ENCODE measurements around the gene LAP3.

The LAP3 gene

DNA sequence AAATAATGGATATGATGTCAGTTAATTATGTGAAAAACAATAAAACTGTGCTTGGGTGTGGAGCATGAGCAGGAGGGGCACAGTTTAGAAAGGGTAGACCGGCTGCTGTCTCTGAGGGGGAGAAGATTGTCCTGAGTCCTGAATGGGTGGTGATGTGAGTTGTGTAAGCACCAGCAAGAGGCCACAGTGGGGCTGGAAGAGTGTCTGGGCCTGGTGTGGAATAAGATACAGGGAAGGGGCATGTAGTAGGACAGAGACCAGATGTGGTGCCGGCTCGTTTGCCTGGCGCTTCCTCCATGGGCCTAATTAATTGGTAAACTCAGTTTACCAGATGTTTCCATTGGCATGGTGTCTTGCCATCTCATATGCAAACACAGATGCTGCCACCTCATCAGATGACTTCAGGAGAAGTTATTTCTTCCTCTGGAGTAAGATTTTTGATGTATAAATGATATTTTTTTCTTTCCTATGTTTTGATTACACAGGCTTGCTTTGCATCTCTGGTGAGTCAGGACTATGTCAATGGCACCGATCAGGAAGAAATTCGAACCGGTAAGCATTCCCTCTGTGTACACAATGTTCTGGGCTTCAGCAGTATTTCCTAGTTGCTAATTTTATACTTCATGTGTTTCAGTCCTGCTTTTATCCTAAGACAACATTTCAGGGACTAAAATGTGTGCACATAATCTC lies 42.6 kb downstream of the LAP3 start:
- no peak for DNase-seq

DNA sequence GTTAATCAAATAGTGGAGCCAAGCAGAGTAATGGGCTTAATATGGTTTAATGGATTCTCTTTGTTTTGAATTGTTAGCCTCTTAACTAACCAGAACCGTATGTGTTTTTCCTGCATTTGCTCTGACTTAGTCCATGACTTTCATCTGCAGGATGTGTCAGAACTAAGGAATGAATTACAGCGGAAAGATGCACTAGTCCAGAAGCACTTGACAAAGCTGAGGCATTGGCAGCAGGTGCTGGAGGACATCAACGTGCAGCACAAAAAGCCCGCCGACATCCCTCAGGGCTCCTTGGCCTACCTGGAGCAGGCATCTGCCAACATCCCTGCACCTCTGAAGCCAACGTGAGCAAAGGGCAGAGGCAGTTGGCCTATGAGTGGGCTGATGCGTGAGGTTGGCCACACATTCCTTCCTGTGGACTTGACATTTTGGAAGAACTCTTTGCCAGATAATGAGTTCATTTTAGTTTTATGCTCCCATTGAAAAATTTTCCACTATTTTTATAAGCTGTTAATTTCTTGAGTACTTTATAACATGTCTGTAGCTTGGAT lies 46.5 kb downstream of the LAP3 start:
- no peak for DNase-seq

DNA sequence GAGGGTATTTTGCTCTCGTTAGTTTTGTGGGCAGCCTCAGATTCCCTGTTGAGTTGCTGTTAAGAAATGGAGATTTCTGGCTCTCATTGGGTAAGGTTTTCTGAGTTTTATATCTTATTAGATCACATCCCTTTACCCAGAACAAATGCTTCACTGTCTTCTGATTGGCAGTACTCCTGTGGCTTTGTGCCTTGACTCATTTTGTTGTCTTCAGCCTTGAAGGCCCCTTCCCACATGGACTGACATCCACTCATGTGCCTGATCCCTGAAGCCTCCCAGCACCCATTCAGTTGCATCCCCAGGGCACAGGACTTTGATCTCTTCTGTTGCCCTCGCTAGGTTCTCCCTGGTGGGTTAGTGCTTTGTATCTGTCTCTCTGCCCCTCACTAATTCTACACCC lies 47.8 kb downstream of the LAP3 start:
- DNase-seq: no peak

DNA sequence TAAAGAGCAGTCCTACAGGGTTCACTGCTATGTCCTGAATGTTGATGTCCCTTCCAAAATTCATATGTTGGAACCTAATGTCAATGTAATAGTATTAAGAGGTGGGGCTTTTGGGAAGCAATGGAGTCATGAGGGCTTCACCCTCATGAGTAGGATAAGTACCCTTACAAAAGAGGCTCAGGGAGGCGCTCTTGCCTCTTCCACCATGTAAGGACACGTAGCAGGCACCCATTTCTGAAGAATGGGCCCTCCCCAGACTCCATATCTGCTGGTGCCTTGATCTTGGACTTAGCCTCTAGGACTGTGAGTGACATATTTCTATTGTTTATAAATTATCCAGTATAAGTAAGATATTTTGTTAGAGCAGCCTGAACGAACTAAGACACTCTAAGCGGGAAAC lies 53.2 kb downstream of the LAP3 start:
- no peak for DNase-seq

DNA sequence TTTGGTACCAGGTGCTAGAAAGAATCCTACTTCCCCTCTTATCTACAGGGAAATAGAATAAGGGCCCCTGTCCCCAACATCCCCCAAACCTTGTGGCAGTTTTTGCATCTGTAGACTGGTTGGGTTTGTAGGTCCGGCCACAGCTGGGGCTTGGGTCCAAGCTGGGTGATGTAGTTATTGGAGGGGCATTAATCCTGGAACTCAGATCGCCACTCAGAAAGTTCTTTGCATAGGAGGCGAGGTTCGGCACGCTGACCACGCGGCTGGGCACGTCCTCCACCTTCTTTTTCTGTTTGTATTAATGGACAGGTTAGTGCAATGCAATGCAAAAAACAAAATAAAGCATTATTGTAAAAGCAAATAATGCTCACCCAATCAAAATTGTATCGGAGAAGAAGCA lies 56.6 kb downstream of the LAP3 start:
- DNase-seq: no peak

DNA sequence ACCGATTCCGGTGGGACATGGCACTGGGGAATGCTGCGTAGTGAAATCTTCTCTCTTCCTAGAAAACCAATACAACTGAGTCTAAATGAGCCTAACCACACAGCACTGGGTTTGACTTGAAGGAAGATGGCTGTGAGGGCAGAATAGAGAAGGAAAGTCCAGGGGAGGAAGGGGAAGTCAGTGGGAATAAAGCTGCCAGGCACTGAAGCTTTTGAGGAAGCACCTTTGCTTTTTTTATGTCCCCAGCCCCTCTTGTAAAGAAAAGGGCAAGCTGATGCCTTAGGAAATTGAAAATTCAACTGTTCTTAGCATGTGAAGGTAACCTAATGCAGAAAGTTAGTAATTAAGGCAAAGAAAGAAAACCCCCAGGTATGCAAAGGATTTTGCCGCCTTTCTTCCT lies 58.1 kb downstream of the LAP3 start:
- DNase-seq: no peak

DNA sequence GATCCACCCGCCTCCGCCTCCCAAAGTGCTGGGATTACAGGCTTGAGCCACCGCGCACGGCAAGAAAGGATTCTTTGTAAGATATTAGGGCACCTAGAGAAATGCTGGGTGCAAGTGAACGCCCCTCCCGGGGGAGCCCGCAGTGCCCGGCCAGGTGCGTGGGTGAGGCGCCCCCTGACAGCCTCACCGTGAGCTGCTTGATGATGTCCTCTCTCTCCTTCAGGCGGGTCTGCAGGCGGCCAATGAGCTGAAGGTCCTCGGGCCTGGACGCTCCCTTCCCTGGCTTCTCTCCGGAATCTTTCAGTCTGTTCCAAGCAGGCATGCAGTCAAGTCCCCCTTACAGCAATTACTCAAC lies 59.3 kb downstream of the LAP3 start:
- DNase-seq: no peak

DNA sequence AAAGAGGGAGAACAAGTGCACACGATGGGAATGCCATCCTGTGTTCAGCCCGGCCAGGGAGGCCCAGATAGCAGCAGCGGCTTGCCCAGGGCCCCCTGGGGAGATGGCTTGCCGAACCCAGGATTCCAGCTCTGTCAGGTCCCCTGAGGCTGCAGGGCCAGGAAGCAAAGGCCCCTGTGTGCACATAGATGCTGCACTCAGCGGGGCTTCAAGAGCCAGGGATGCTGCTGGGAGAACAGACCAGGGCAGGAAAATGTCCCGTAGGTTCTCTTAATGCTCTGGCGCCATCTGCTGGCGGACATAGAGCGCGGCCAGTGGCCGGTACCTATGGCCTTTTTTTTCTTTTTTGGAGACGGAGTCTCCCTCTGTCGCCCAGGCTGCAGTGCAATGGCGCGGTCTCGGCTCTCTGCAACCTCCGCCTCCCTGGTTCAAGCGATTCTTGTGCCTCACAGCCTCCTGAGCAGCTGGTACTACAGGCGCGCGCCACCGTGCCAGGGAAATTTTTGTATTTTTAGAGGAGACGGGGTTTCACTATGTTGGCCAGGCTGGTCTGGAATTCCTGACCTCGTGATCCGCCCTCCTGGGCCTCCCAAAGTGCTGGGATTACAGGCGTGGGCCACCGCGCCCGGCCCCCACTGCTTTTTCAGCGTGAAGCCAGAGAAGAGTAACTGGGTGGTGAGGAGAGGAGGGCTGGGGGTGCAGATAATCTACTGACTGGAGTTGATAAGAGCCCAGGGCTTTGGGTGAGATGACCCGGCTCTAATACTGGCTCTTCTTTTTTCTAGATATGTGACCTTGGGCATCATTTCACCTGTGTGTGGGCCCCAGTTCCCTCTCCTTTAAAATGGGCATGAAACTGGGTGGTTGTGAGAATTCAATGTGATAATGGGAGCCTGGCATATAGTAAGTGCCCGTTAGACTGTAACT lies 60.0 kb downstream of the LAP3 start:
- DNase-seq: peak; percentile 9

DNA sequence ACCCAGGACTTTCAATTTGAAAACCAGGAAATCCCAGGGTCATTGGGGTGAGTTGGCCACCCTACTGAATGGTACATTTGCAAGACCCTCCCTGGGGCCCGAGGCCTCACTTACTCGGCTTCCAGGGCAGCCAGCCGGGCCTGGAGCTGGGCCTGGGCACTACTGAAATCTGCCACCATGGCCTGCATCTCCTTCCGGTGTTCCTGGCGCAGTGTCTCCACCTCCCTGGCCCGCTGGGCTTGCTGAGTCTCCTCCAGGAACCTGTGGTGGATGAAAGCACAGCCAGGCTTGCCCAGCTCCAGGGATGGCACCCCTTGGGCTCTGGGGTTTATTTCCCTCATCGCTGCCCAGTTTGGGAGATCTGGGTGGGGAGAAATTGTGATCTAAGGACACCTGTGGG lies 62.1 kb downstream of the LAP3 start:
- no peak for DNase-seq

DNA sequence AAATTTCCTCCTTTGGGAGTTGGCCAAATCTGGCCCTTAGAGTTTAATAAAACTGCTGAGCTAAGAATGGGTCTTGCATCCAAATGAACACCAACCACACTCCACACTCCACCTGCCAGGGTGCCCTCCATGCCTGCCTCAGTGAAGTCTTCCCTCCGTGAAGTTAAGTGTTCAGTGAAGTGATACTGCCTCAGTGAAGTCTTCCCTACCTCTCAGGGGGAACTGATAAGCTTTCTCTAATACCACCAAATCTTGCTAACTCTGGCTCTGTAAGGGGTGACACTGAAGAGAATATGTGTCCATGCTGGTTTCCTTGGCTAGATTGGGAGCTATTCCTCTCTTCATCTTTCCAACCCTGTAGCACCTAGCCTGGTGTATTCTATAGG lies 65.4 kb downstream of the LAP3 start:
- no peak for DNase-seq

DNA sequence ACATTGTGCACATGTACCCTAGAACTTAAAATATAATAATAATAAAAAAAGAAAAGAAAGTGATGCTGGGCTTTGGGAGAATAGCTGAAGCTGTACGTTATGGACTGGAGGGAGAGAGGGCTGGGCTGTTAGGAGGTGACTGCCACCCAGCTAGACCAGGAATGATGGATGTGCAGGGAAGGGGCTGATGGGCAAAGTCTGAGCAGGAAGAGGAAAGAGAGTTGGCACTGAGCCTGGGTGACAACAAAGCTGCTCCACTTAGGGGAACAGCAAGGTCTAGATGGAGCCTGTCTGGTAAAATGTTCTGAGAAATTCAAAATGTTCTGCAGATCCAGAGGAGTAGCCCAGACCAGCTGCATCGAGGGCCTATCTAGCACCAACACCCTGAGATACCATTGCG lies 69.7 kb downstream of the LAP3 start:
- no peak for DNase-seq

DNA sequence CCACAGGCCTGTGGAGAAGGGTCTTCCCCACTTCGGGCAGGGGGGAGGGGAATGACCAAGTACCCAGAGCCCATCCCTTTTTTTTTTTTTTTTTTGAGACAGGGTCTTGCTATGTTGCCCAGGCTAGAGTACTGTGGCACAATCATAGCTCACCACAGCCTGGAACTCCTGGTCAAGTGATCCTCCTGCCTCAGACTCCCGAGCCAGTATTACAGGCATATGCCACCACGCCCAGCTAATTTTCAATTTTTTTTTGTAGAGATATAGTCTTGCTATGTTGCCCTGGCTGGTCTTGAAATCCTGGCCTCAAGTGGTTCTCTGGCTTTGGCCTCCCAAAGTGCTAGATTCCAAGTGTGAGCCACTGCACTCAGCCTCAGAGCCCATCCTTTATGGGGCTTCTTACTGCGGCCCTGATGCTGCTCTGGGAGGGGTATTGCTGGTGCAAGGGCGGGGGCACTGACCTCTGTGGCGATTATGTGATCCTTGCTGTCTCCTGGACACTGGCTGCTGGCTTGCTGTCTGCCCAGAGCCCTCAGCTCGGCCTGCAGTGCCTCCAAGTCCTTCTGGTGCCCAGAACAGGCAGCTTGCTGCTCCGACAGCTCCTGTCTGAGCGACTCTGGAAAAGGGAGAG lies 70.3 kb downstream of the LAP3 start:
- DNase-seq: no peak

DNA sequence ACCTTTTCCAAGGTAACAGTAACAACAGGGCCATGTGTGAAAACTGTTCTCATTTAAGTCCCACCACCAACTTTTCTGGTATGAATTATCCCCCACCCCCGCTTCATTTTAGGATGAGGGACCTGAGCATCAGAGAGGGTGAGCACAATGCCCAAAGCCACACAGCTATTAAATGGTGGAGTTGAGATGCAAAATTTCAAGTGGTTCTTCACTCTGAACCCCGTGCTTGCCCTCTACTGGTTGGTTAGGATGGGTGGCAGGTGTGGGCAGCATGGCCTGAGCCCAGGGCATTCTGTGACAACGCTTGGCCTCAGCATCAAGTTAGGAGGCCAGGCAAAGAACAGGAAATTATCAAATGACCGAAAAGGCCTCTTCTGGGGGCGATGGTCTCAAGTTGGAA lies 70.9 kb downstream of the LAP3 start:
- DNase-seq: no peak

DNA sequence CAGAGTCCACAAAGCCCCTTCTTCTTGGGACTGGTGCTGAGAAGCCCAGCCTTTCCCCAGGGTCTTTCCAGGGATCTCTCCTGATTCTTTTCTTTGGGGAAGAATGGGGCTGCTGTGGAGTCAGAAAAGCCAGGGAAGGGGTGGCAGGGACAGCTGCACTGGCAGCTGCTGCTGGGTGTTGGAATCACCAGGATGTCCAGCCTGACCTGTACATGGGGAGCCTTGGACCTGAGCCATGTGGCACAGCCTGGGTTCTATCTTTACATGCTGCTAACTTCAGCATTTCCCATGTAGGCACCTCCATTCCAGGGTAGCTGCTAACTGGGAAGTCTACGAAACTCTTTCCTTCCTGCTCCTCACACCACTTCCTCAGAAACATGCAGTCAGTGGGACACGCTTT lies 73.4 kb downstream of the LAP3 start:
- no peak for DNase-seq

DNA sequence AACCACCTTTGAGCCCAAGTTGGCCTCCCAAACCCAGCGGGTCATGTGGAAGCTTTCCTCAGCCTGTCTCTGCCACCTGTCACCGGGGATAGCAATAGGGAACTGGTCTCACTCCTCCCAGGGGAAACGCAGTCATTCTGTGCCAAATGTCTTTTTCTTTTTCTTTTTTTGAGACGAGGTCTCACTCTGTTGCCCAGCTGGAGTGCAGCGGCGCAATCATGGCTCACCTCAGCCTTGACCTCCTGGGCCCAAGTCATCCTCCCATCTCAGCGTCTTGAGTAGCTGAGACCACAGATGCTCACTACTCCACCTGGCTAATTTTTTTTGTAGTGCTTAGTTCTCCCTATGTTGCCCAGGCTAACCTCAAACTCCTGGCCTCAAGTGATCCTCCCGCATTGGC lies 77.7 kb downstream of the LAP3 start:
- no peak for DNase-seq

DNA sequence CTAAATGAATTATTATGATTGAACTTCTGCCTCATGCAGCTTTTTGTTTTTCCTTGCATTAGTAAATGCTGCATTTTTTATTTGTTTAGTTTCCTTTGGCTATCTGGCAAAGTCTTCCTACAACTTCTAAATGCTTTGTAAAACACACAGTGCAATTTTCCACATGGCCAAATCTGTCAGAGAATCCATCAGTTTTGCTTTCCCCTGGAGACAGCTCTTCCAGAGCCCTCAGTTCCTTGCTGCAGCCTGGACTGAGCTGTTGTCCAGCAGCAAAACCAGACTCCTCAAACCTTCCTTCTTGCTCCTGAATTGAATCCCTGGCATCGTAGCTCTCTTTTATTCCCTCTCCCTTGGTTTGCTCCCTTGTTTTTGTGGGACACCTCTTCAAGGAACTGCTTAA lies 80.1 kb downstream of the LAP3 start:
- no peak for DNase-seq

All from GOT3 (cell line).